HepG2 (cell line): ENCODE results near the gene SEPTIN10. TPM values are rescaled to one million over a fixed set of nuclear protein-coding genes. Genes with fewer than 3 reads are reported as not detected.

Experiments used
- AHDC1 ChIP-seq: sonication (generic); formaldehyde crosslinking; IDR thresholded peaks from 2 replicates; pipeline ENCODE4 v1.5.1; 2020; ENCODE audit warnings: mild to moderate bottlenecking, missing genetic modification reagents, borderline replicate concordance
- CEBPG ChIP-seq: IDR thresholded peaks from 2 replicates; pipeline ENCODE4 v1.6.1; 2016
- DR1 ChIP-seq: sonication (generic); formaldehyde crosslinking; IDR thresholded peaks from 2 replicates; pipeline ENCODE4 v1.8.0; 2021; ENCODE audit warnings: mild to moderate bottlenecking, missing genetic modification reagents, inconsistent platforms
- HDAC1 ChIP-seq: sonication (generic); formaldehyde crosslinking; IDR thresholded peaks from 2 replicates; pipeline ENCODE4 v1.5.1; 2020; ENCODE audit warnings: mild to moderate bottlenecking, missing genetic modification reagents
- KLF12 ChIP-seq: sonication (generic); formaldehyde crosslinking; IDR thresholded peaks from 2 replicates; pipeline ENCODE4 v1.4.0; 2020; ENCODE audit warnings: missing genetic modification reagents, borderline replicate concordance
- KMT2B ChIP-seq: IDR thresholded peaks from 2 replicates; pipeline ENCODE4 v1.6.1; 2016; ENCODE audit warnings: missing genetic modification reagents, missing compliant biosample characterization
- ZNF121 ChIP-seq: sonication (generic); formaldehyde crosslinking; IDR thresholded peaks from 2 replicates; pipeline ENCODE4 v1.5.0; 2020; ENCODE audit warnings: mild to moderate bottlenecking, missing genetic modification reagents
- ZNF468 ChIP-seq: sonication (generic); formaldehyde crosslinking; IDR thresholded peaks from 2 replicates; pipeline ENCODE4 v1.8.0; 2022; ENCODE audit warnings: mild to moderate bottlenecking, moderate library complexity, missing genetic modification reagents
- ZNF543 ChIP-seq: sonication (generic); formaldehyde crosslinking; IDR thresholded peaks from 2 replicates; pipeline ENCODE4 v1.4.0; 2020; ENCODE audit warnings: mild to moderate bottlenecking, missing genetic modification reagents
- ZNF773 ChIP-seq: sonication (generic); formaldehyde crosslinking; IDR thresholded peaks from 2 replicates; pipeline ENCODE4 v1.4.0; 2020; ENCODE audit warnings: missing genetic modification reagents, borderline replicate concordance
- ZSCAN29 ChIP-seq: sonication (generic); formaldehyde crosslinking; conservative IDR thresholded peaks from 2 replicates; pipeline ENCODE4 v1.4.0; 2020; ENCODE audit warnings: mild to moderate bottlenecking, missing genetic modification reagents
- polyA plus RNA-seq, 8 experiments: library from polyadenylated mRNA; depleted of rRNA in 3 of 8; stranded (reverse) in 7 of 8; unstranded in 1 of 8; fragments of >200 nt; fragmentation: Illumina TruSeq in 4 of 8; extraction: Trizol in 4 of 8; gene quantifications; 2 replicates each; pipeline versions ENCODE4 v1.2.1 to v1.2.3, GENCODE V29; 2011 to 2016; ENCODE audit warnings: low read depth in 4 of 8, missing spikeins in 1 of 8, mixed read lengths in 1 of 8; ENCODE audit not compliant: insufficient read depth in 1 of 8
- total RNA-seq, 5 experiments: library from RNA; depleted of rRNA; stranded (reverse); fragments of >200 nt; fragmentation: Illumina TruSeq; extraction: Trizol; gene quantifications; 2 replicates each; pipeline ENCODE4 v1.2.3, GENCODE V29; 2016; ENCODE audit warnings: low read depth in 1 of 5
- TF ChIP-seq, protein P1 (sequence below): sonication (generic); formaldehyde crosslinking; IDR thresholded peaks from one replicate; pipeline ENCODE4 v1.5.1; 2020; ENCODE audit warnings: mild to moderate bottlenecking, missing genetic modification reagents; ENCODE audit errors: not compliant biosample characterization
- TF ChIP-seq, protein P2 (sequence below): sonication (generic); formaldehyde crosslinking; IDR thresholded peaks from 2 replicates; pipeline ENCODE4 v1.8.0; 2022; ENCODE audit warnings: missing genetic modification reagents, mild to moderate bottlenecking, borderline replicate concordance

SEPTIN10 gene
- total and polyA plus RNA-seq, 2 of the 13 experiments (the other 11 are each of a cell fraction or from before 2014, with no cell fraction given): 45.8 to 67.5 TPM

- TF ChIP-seq, protein P1, sequence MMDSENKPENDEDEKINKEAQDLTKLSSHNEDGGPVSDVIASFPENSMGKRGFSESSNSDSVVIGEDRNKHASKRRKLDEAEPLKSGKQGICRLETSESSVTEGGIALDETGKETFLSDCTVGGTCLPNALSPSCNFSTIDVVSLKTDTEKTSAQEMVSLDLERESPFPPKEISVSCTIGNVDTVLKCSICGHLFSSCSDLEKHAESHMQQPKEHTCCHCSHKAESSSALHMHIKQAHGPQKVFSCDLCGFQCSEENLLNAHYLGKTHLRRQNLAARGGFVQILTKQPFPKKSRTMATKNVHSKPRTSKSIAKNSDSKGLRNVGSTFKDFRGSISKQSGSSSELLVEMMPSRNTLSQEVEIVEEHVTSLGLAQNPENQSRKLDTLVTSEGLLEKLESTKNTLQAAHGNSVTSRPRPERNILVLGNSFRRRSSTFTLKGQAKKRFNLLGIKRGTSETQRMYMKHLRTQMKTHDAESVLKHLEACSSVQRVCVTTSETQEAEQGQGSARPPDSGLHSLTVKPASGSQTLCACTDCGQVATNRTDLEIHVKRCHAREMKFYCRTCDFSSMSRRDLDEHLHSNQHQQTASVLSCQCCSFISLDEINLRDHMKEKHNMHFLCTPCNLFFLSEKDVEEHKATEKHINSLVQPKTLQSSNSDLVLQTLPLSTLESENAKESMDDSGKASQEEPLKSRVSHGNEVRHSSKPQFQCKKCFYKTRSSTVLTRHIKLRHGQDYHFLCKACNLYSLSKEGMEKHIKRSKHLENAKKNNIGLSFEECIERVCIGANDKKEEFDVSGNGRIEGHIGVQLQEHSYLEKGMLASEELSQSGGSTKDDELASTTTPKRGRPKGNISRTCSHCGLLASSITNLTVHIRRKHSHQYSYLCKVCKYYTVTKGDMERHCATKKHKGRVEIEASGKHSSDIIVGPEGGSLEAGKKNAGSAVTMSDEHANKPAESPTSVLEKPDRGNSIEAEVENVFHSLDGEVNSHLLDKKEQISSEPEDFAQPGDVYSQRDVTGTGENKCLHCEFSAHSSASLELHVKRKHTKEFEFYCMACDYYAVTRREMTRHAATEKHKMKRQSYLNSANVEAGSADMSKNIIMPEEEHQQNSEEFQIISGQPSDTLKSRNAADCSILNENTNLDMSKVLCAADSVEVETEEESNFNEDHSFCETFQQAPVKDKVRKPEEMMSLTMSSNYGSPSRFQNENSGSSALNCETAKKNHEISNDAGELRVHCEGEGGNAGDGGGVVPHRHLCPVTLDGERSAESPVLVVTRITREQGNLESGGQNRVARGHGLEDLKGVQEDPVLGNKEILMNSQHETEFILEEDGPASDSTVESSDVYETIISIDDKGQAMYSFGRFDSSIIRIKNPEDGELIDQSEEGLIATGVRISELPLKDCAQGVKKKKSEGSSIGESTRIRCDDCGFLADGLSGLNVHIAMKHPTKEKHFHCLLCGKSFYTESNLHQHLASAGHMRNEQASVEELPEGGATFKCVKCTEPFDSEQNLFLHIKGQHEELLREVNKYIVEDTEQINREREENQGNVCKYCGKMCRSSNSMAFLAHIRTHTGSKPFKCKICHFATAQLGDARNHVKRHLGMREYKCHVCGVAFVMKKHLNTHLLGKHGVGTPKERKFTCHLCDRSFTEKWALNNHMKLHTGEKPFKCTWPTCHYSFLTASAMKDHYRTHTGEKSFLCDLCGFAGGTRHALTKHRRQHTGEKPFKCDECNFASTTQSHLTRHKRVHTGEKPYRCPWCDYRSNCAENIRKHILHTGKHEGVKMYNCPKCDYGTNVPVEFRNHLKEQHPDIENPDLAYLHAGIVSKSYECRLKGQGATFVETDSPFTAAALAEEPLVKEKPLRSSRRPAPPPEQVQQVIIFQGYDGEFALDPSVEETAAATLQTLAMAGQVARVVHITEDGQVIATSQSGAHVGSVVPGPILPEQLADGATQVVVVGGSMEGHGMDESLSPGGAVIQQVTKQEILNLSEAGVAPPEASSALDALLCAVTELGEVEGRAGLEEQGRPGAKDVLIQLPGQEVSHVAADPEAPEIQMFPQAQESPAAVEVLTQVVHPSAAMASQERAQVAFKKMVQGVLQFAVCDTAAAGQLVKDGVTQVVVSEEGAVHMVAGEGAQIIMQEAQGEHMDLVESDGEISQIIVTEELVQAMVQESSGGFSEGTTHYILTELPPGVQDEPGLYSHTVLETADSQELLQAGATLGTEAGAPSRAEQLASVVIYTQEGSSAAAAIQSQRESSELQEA (CRISPR knock-in tag): peak; percentile 75
- TF ChIP-seq KMT2B (CRISPR knock-in tag) (peak; percentile 47; the same call in 1 of the 2 replicates), ZNF773 (CRISPR knock-in tag) (0 out of 2 replicates have a peak, but pooled peaks have one; percentile 28), AHDC1 (0 out of 2 replicates have a peak, but pooled peaks have one; percentile 44), DR1 (CRISPR knock-in tag) (no peak), ZNF543 (CRISPR knock-in tag) (no peak), ZNF121 (CRISPR knock-in tag) (0 out of 2 replicates have a peak, but pooled peaks have one; percentile 31), KLF12 (CRISPR knock-in tag) (0 out of 2 replicates have a peak, but pooled peaks have one; percentile 43), ZNF468 (CRISPR knock-in tag) (no peak), HDAC1 (CRISPR knock-in tag) (peak; percentile 58; the same call in 1 of the 2 replicates), CEBPG (no peak), ZSCAN29 (CRISPR knock-in tag) (0 out of 2 replicates have a peak, but pooled peaks have one; percentile 40)
- TF ChIP-seq, protein P2, sequence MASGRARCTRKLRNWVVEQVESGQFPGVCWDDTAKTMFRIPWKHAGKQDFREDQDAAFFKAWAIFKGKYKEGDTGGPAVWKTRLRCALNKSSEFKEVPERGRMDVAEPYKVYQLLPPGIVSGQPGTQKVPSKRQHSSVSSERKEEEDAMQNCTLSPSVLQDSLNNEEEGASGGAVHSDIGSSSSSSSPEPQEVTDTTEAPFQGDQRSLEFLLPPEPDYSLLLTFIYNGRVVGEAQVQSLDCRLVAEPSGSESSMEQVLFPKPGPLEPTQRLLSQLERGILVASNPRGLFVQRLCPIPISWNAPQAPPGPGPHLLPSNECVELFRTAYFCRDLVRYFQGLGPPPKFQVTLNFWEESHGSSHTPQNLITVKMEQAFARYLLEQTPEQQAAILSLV (CRISPR knock-in tag): 0 out of 2 replicates have a peak, but pooled peaks have one; percentile 67
These were observed 96.5 kb downstream of the SEPTIN10 start (continued) for GRCh38 chr2:109517118-109517889.
